Liver (tissue), 9 donors: ENCODE data around the gene KLHL12. TPM values are rescaled to one million over a fixed set of nuclear protein-coding genes. Genes with fewer than 3 reads are reported as not detected.

ENCODE experiments used
- DNase-seq: peaks from one replicate; pipeline ENCODE4 v3.0.0-alpha.2; 2017; ENCODE audit warnings: low spot score
- H3K27ac ChIP-seq, 2 donors: one replicate each; pipeline ENCODE4 v1.7.0; 2013; ENCODE audit warnings: inconsistent platforms in 2 of 2, low read length in 2 of 2, control low read depth in 1 of 2, low read depth in 1 of 2, mild to moderate bottlenecking in 1 of 2
- H3K27me3 ChIP-seq, 4 donors: one replicate each; pipeline versions ENCODE4 v1.6.1 to v1.7.0; 2013; ENCODE audit warnings: low read length in 3 of 4, inconsistent platforms in 1 of 4, mild to moderate bottlenecking in 1 of 4, moderate library complexity in 1 of 4; ENCODE audit not compliant: control insufficient read depth in 4 of 4, insufficient read depth in 4 of 4
- H3K36me3 ChIP-seq, 4 donors: one replicate each; pipeline versions ENCODE4 v1.6.1 to v1.7.0; 2013; ENCODE audit warnings: low read length in 3 of 4, mild to moderate bottlenecking in 3 of 4, low read depth in 1 of 4, moderate library complexity in 1 of 4; ENCODE audit not compliant: control insufficient read depth in 4 of 4, insufficient read depth in 3 of 4
- H3K4me1 ChIP-seq, 4 donors: one replicate each; pipeline versions ENCODE4 v1.6.1 to v1.7.0; 2013; ENCODE audit warnings: low read length in 3 of 4, mild to moderate bottlenecking in 3 of 4, moderate library complexity in 1 of 4; ENCODE audit not compliant: control insufficient read depth in 4 of 4, insufficient read depth in 4 of 4
- H3K4me3 ChIP-seq, 3 donors: one replicate each; pipeline versions ENCODE4 v1.6.1 to v1.7.0; 2013; ENCODE audit warnings: low read length in 3 of 3, control low read depth in 1 of 3, low read depth in 1 of 3, mild to moderate bottlenecking in 1 of 3
- H3K9ac ChIP-seq, 2 donors: one replicate each; pipeline ENCODE4 v1.7.0; 2013; ENCODE audit warnings: low read length in 2 of 2, mild to moderate bottlenecking in 2 of 2, moderate library complexity in 2 of 2, control low read depth in 1 of 2, low read depth in 1 of 2
- H3K9me3 ChIP-seq, 4 donors: one replicate each; pipeline versions ENCODE4 v1.6.1 to v1.7.0; 2013; ENCODE audit warnings: low read length in 3 of 4; ENCODE audit not compliant: control insufficient read depth in 4 of 4
- EGR1 ChIP-seq, 2 donors: IDR thresholded peaks; 2 replicates each; pipeline ENCODE4 v1.6.1; 2016 to 2018; ENCODE audit warnings: antibody characterized with exemption in 2 of 2, low read depth in 2 of 2
- FOXA1 ChIP-seq: IDR thresholded peaks from 2 replicates; pipeline ENCODE4 v1.6.1; 2016; ENCODE audit warnings: antibody characterized with exemption
- FOXA2 ChIP-seq: IDR thresholded peaks from 2 replicates; pipeline ENCODE4 v1.6.1; 2016; ENCODE audit warnings: antibody characterized with exemption
- GABPA ChIP-seq, 2 donors: IDR thresholded peaks in 1 of 2; conservative IDR thresholded peaks in 1 of 2; 2 replicates each; pipeline ENCODE4 v1.6.1; 2016; ENCODE audit warnings: antibody characterized with exemption in 2 of 2, mild to moderate bottlenecking in 1 of 2, moderate library complexity in 1 of 2
- HNF4A ChIP-seq, 2 donors: conservative IDR thresholded peaks; 2 replicates each; pipeline ENCODE4 v1.6.1; 2016; ENCODE audit warnings: antibody characterized with exemption in 2 of 2, mild to moderate bottlenecking in 2 of 2
- HNF4G ChIP-seq: IDR thresholded peaks from 2 replicates; pipeline ENCODE4 v1.6.1; 2016; ENCODE audit warnings: antibody characterized with exemption
- JUND ChIP-seq, 2 donors: IDR thresholded peaks; 2 replicates each; pipeline ENCODE4 v1.6.1; 2016; ENCODE audit warnings: antibody characterized with exemption in 2 of 2
- NR2F2 ChIP-seq: IDR thresholded peaks from 2 replicates; pipeline ENCODE4 v1.6.1; 2016; ENCODE audit warnings: antibody characterized with exemption
- RAD21 ChIP-seq, 2 donors: IDR thresholded peaks; 2 replicates each; pipeline ENCODE4 v1.6.1; 2016; ENCODE audit warnings: antibody characterized with exemption in 2 of 2, mild to moderate bottlenecking in 2 of 2
- RXRA ChIP-seq, 2 donors: IDR thresholded peaks; 2 replicates each; pipeline ENCODE4 v1.6.1; 2017 to 2018; ENCODE audit warnings: antibody characterized with exemption in 2 of 2, mild to moderate bottlenecking in 1 of 2
- SP1 ChIP-seq: IDR thresholded peaks from 2 replicates; pipeline ENCODE4 v1.6.1; 2018; ENCODE audit warnings: antibody characterized with exemption, mild to moderate bottlenecking
- TAF1 ChIP-seq: conservative IDR thresholded peaks from 2 replicates; pipeline ENCODE4 v1.6.1; 2016; ENCODE audit warnings: antibody characterized with exemption, mild to moderate bottlenecking
- YY1 ChIP-seq: IDR thresholded peaks from 2 replicates; pipeline ENCODE4 v1.6.1; 2016; ENCODE audit warnings: antibody characterized with exemption, mild to moderate bottlenecking
- WGBS: extraction: QIAGEN DNeasy Blood & Tissue Kit; methylation state at CpG from one replicate; pipeline ENCODE4 v1.1.7; 2013; 5-methylcytosine and 5-hydroxymethylcytosine counted together
- polyA plus RNA-seq, 2 donors: library from polyadenylated mRNA; stranded (reverse) in 1 of 2; unstranded in 1 of 2; fragments of 200-250 nt in 1 of 2; fragments of >200 nt in 1 of 2; fragmentation: Nextera tagmentation in 1 of 2; extraction: Ambion mirVana in 1 of 2; gene quantifications; one replicate each; pipeline versions ENCODE4 v1.2.1 to v1.2.3, GENCODE V29; 2013 to 2015
- total RNA-seq, 2 donors: library from RNA; depleted of rRNA; stranded (reverse); fragments of >200 nt; gene quantifications; one replicate each; pipeline ENCODE4 v1.2.3, GENCODE V29; 2014
- TF ChIP-seq, protein P1 (sequence below): IDR thresholded peaks from 2 replicates; pipeline ENCODE4 v1.6.1; 2016; ENCODE audit warnings: antibody characterized with exemption
- TF ChIP-seq, protein P2 (sequence below): fragments of 150-350 bp; IDR thresholded peaks from 2 replicates; pipeline ENCODE4 v1.5.1; 2017; ENCODE audit warnings: improper control_type of control experiment, low read depth, low read length; ENCODE audit not compliant: missing input control
- TF ChIP-seq, protein P3 (sequence below): IDR thresholded peaks from 2 replicates; pipeline ENCODE4 v1.6.1; 2016; ENCODE audit warnings: antibody characterized with exemption, mild to moderate bottlenecking
- TF ChIP-seq, protein P4 (sequence below): IDR thresholded peaks from 2 replicates; pipeline ENCODE4 v1.6.1; 2016; ENCODE audit warnings: antibody characterized with exemption
- TF ChIP-seq, protein P5 (sequence below): IDR thresholded peaks from 2 replicates; pipeline ENCODE4 v1.6.1; 2016; ENCODE audit warnings: antibody characterized with exemption
- donor health status: healthy.
- donor health status: healthy.
- donor health status: healthy.
- donor health status: healthy.
- donor health status: healthy.

KLHL12 gene
- total and polyA plus RNA-seq, 4 donors: 7.2 to 17.5 (median 10.4) TPM

DNA sequence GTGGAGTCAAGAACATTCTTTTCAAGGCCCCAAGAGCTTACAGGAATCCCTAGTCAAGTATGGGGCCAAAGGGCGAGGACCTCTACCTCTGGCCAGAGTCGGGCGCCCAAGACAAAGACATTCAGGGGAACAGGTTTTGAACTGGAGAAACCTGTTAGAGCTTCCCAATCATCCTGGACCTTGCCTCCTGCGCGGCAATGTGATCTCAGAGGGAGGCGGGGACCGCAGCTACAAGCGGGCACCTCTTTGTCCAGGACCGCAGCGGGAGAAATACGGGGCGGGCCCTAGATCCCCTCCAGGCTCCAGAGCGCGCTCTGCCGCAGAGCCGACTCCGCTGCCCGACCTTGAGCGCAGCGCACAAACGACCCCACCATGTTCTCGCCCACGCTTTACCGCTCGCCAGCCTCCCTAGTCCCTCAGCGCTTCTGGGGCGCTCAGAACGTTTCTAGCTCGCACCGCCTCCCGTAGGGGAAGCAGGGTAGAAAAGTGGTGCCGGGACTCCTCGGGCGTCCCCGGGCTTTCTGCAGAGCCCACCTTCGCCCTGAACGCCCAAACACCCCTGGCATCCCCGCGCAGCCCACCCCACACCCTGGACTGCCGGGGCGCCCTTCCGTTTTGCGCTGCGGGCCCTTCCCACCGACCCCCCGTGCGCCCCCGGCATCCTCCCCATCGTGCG lies 66.2 kb downstream of the KLHL12 start:
- peak overlapping the region in 1 of 2 donors; percentile 1 for H3K9ac ChIP-seq
- WGBS: 2% methylated on average over 50 of the region's 50 CpGs
- no peaks in the 10 kb centered on the region for H3K27me3 ChIP-seq
- H3K9me3 ChIP-seq: no peaks in the 10 kb centered on the region
- H3K4me1 ChIP-seq: peaks cover 1 to 28% (median 16%) of the 10 kb centered on the region in 4 donors
- H3K4me3 ChIP-seq: peak overlapping the region; percentile 67 to 78 (median 69)
- H3K36me3 ChIP-seq: no peaks in the 10 kb centered on the region
- H3K27ac ChIP-seq: peak overlapping the region; percentile 71 to 73
- TF ChIP-seq FOXA1 (no peak), HNF4G (peak; percentile 71), JUND (IDR thresholded peaks at IDR 0.05) (peak in 1 of 2 donors; percentile 42), TAF1 (no peak), HNF4A (conservative IDR thresholded peaks at IDR 0.05) (peak; percentile 78 to 90), YY1 (no peak), GABPA (IDR thresholded peaks at IDR 0.05 in 1 of 2, conservative IDR thresholded peaks at IDR 0.05 in 1 of 2) (no peak), RXRA (IDR thresholded peaks at IDR 0.05) (peak; percentile 51 to 70), NR2F2 (peak; percentile 53), RAD21 (IDR thresholded peaks at IDR 0.05) (peak; percentile 4 to 22), EGR1 (IDR thresholded peaks at IDR 0.05; ENCODE audit: low read depth in 2 of 2) (peak; percentile 25 to 34), FOXA2 (no peak), SP1 (peak; percentile 82)
- TF ChIP-seq, protein P1, sequence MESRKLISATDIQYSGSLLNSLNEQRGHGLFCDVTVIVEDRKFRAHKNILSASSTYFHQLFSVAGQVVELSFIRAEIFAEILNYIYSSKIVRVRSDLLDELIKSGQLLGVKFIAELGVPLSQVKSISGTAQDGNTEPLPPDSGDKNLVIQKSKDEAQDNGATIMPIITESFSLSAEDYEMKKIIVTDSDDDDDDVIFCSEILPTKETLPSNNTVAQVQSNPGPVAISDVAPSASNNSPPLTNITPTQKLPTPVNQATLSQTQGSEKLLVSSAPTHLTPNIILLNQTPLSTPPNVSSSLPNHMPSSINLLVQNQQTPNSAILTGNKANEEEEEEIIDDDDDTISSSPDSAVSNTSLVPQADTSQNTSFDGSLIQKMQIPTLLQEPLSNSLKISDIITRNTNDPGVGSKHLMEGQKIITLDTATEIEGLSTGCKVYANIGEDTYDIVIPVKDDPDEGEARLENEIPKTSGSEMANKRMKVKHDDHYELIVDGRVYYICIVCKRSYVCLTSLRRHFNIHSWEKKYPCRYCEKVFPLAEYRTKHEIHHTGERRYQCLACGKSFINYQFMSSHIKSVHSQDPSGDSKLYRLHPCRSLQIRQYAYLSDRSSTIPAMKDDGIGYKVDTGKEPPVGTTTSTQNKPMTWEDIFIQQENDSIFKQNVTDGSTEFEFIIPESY: no peak
- TF ChIP-seq, protein P2, sequence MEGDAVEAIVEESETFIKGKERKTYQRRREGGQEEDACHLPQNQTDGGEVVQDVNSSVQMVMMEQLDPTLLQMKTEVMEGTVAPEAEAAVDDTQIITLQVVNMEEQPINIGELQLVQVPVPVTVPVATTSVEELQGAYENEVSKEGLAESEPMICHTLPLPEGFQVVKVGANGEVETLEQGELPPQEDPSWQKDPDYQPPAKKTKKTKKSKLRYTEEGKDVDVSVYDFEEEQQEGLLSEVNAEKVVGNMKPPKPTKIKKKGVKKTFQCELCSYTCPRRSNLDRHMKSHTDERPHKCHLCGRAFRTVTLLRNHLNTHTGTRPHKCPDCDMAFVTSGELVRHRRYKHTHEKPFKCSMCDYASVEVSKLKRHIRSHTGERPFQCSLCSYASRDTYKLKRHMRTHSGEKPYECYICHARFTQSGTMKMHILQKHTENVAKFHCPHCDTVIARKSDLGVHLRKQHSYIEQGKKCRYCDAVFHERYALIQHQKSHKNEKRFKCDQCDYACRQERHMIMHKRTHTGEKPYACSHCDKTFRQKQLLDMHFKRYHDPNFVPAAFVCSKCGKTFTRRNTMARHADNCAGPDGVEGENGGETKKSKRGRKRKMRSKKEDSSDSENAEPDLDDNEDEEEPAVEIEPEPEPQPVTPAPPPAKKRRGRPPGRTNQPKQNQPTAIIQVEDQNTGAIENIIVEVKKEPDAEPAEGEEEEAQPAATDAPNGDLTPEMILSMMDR: no peak
- TF ChIP-seq, protein P3, sequence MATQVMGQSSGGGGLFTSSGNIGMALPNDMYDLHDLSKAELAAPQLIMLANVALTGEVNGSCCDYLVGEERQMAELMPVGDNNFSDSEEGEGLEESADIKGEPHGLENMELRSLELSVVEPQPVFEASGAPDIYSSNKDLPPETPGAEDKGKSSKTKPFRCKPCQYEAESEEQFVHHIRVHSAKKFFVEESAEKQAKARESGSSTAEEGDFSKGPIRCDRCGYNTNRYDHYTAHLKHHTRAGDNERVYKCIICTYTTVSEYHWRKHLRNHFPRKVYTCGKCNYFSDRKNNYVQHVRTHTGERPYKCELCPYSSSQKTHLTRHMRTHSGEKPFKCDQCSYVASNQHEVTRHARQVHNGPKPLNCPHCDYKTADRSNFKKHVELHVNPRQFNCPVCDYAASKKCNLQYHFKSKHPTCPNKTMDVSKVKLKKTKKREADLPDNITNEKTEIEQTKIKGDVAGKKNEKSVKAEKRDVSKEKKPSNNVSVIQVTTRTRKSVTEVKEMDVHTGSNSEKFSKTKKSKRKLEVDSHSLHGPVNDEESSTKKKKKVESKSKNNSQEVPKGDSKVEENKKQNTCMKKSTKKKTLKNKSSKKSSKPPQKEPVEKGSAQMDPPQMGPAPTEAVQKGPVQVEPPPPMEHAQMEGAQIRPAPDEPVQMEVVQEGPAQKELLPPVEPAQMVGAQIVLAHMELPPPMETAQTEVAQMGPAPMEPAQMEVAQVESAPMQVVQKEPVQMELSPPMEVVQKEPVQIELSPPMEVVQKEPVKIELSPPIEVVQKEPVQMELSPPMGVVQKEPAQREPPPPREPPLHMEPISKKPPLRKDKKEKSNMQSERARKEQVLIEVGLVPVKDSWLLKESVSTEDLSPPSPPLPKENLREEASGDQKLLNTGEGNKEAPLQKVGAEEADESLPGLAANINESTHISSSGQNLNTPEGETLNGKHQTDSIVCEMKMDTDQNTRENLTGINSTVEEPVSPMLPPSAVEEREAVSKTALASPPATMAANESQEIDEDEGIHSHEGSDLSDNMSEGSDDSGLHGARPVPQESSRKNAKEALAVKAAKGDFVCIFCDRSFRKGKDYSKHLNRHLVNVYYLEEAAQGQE: peak; percentile 54
- TF ChIP-seq, protein P4, sequence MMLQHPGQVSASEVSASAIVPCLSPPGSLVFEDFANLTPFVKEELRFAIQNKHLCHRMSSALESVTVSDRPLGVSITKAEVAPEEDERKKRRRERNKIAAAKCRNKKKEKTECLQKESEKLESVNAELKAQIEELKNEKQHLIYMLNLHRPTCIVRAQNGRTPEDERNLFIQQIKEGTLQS: no peak
- TF ChIP-seq, protein P5, sequence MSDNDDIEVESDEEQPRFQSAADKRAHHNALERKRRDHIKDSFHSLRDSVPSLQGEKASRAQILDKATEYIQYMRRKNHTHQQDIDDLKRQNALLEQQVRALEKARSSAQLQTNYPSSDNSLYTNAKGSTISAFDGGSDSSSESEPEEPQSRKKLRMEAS: no peak
- DNase-seq: peak; percentile 66
